Activated CD8-positive, alpha-beta memory T cell treated with anti-CD3 and anti-CD28 coated beads for 1 hour (primary cell): ENCODE results near the gene MLN.
"Not testable (repeated sequence)": the region's sequence is repeated elsewhere in the genome, so short reads cannot be mapped to it uniquely, and the experiment has no call there.

ENCODE experiments used
- DNase-seq, 2 donors: peaks; one replicate each; pipeline ENCODE4 v3.0.0-alpha.2; 2020; ENCODE audit warnings: low read depth in 1 of 2; ENCODE audit errors: extremely low read depth in 1 of 2

MLN gene

DNA sequence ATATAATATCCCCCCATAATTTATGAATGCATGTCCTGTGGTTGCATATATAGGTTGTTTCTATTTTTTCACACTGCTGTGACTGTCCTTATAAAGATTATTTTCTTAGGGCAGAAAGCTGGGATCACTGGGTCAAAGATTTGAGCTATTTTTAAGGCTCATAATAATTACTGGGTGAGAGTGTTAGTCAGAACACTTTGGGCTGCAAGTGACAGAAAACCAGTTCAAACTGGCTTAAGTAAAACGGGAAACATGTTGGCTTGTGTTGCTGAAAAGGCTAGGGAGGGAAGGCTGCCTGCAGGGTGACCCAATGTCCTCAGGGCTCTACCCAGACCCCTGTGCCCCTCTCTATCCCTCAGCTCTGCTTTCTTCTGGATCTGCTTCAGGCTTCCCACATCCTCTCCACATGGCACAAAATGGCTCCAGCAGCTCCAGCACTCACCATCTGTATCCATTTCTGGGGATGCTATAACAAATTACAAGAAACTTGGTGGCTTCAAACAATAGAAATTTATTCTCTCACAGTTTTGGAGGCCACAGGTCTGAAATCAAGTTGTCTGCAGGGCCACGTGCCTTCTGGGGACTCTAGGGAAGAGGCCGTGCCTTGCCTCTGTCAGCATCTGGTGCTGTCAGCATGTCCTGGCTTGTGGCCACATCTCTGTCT is 33.1 kb upstream of the MLN start:
- no peak for DNase-seq

DNA sequence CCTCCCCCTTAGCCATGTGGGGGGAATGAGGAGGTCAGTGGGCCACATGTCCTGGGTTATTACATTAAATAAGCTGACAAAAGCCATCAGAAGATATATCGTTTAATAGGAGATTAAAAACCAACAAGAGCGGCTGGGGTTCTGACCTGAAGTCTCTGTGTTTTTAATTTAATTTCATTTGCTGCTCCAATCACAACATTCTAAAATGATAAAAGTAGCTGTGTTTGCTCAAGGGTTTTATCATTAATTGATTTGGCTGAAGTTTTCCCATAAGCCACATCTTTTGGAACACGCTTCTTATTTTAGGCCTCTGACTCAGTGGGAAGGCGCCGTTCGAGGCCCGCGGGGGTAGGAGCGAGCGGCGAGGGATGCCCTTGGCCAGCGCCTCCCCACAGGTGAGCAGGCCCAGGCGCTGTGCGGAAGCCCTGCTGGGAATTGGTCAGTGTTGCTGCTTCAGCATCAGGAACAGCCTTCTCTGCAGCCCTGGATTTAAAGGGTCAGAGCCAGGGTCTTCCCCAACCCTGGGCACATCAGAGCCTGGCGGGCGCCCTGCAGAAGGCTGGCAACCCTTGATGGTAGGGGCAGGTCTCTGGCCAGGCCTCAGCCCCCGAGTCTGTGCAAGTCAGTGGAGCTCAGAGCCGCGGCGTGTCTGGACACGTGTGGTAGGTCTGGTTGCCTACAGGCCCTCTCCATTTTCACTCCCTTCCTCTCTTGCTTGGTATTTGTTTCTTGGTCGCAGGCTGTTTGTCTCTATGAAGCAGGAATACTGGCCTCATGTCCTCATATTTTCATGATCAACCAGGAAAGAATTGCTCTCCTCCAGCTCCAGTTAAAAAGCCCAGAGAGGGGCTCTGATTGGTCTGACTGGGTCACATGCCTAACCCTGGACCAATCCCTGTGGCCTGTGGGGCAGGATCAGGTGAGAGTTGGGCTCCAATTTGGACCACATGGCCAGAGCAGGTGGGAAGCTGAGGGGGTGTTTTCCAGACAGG is 30.9 kb upstream of the MLN start:
- DNase-seq: no peak

DNA sequence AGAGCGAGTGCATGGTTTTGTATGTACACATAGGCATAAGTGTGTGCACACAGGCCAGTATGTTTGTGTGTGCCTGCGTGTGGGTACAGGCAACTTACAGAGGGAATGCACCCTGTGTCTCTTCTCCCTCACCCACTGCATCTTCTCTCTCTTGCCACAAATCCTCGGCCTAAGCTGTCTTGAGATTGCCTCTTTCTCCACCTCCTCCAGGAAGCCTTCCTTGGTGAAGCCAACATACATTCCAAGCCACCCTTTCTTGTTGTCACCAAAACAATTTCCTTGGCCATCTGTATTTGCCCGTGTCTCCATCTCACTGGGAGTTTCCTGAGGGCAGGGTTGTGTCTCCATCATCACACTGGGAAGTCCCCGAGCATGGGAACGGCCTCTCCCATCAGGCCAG is 29.8 kb upstream of the MLN start:
- DNase-seq: no peak

DNA sequence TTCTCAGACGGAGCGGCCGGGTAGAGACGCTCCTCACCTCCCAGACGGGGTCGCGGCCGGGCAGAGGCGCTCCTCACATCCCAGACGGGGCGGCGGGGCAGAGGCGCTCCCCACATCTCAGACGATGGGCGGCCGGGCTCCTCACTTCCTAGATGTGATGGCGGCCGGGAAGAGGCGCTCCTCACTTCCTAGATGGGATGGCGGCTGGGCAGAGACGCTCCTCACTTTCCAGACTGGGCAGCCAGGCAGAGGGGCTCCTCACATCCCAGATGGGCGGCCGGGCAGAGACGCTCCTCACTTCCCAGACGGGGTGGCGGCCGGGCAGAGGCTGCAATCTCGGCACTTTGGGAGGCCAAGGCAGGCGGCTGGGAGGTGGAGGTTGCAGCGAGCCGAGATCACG is 29.0 kb upstream of the MLN start:
- not testable (repeated sequence) for DNase-seq

DNA sequence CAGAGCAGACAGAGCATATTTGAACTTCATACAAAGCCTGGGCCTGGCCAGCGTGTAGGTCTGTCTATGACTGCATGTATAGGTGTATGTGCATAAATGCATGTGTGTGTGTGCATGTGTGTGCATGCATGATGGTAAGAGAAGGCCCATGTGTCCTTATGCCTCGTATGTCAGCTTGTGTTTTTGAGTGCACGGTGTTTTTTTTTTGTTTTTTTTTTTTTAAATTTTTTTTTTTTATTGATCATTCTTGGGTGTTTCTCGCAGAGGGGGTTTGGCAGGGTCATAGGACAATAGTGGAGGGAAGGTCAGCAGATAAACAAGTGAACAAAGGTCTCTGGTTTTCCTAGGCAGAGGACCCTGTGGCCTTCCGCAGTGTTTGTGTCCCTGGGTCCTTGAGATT is 27.9 kb upstream of the MLN start:
- not testable (repeated sequence) for DNase-seq

DNA sequence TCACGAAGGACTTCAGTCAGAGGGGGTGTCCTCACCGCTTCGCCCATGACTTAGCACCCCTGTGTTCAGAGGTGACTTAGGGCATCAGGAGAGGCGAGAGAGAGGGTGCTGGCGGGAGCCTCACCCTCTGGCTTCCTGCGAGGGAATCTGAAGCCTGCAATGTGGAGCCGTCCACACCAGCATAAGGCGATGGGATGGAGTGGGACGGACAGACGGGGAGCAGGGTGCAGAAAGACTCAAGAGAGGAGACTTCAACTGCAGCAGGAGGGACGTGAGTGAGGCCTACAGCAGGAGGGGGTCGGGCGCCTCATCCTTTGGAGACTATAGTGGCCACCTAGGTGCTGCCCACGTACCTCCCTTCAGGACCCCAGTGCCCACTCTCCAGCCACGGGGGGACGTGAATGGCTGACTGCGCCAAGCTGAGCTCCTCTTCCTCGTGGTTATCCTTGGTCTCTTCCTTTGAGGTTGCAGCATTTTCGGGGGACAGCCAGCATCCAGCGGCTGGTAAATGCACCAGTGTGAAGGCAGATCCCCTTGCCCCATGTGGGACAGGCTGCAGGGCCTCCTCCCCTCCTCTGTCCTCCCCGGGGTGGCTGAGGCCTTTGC is 26.9 kb upstream of the MLN start:
- no peak for DNase-seq

DNA sequence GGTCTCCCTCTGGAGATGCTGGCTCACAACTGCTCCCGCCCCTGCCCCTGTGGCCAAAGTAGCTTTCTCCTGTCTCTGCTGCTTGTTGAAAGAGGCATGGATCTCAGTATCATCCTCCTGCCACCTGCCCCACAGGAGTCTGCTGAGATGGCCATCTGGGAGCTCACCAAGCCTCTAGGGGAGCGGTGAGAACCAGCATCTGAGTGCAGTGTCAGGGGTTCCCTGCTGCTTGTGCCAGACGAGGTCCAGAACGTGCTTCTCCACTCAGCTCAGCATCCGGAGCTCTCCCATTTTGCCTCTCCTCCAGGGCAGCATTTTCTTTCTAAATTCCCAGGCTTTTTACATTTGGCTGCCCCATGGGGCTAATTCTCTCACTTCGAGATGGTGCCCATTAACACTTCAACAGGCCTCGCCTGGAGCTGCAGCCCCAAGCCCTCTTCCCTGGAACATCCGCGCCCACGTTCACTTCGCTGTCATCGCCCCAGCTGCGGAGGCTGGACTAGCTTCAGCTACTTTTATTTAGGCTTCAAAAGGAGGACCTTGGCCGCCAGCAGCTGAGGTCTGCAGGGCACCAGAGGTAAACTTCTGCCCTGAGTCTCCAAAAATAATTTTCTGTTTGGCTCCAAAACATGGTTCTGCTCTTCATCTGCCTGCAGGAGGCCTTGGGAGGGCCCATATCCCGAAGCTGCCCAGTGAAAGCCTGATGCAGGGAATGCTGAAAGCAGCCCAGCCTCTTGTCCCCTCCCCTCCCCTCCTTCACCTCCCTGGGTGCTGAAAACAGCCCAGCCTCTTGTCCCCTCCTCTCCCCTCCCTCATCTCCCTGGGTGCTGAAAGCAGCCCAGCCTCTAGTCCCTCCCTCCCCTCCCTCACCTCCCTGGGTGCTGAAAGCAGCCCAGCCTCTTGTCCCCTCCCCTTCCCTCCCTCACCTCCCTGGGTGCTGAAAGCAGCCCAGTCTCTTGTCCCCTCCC is 25.2 kb upstream of the MLN start:
- DNase-seq: no peak

DNA sequence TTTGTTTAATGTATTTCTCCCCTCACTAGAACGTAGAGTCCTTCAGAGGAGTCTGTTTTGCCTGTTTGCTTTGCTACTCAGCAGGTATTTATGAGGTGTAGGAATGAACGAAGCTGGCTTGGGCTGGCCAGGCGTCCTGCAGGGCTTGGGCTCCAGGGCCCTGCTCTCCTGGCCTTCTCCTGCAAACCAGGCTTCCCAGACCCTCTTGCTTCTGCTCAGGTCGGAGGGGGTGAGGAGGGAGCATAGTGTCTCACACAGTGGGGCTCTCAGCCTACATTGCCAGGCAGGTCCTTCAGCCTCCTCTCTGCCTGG is 24.6 kb upstream of the MLN start:
- no peak for DNase-seq

DNA sequence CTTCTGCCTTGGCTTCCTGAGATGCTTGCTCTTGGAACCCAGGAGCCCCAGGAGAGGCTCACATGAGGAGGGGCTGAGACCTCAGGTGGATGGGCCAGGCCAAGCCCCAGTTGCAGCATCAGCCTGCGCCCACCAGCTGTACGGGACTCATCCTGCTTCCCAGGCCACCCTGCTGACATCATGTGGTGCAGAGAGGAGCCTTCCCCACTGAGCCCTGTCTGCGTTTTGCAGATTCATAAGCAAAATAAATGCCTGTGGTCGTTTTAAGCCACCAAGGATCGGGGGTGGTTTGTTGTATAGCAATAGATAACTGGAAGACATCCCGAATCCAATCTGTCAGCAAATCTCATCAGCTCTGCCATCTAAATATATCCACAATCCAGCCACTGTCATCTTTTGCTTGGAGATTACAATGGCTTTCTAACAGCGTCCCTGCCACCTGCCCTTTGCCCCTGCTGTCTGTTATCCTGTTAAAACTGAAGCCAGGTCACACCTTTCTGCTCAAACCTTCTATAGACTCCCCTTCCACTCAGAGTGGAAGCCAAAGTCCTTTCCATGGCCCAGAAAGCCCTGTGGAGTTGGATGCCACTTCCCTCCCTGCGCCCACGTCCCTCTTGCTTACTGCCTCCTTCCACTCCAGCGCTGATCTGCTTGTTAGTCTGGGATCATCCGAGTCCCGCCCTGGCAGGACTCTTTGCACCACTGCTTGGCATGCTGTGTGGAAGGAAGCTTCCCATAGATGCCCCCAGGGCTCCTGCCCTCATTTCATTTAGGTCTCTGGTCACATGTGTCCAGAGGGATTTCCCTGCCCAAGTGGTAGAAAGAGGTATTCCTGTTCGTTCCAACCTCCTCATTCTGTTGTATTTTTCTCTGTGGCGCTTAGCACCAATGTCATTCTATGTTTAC is 24.0 kb upstream of the MLN start:
- DNase-seq: no peak

DNA sequence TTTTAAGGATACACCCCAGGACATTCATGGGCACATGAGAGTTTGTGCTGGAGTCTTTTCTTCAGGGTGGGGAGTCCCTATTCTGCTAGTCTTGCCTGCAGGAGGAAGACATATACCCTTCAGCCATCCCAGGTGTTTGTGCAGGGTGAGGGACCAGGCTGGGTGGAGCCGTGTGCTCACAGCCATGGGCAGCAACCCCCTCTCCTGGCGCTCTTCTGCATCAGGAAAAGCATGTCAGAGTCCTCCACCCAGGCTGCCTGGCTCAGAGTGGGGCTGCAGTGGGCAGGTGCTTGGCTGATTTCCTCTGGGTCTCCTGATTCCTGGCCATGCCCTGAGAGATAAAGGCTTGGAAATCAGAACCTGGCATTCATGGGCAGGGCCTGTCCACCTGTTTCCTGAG is 22.7 kb upstream of the MLN start:
- DNase-seq: no peak

DNA sequence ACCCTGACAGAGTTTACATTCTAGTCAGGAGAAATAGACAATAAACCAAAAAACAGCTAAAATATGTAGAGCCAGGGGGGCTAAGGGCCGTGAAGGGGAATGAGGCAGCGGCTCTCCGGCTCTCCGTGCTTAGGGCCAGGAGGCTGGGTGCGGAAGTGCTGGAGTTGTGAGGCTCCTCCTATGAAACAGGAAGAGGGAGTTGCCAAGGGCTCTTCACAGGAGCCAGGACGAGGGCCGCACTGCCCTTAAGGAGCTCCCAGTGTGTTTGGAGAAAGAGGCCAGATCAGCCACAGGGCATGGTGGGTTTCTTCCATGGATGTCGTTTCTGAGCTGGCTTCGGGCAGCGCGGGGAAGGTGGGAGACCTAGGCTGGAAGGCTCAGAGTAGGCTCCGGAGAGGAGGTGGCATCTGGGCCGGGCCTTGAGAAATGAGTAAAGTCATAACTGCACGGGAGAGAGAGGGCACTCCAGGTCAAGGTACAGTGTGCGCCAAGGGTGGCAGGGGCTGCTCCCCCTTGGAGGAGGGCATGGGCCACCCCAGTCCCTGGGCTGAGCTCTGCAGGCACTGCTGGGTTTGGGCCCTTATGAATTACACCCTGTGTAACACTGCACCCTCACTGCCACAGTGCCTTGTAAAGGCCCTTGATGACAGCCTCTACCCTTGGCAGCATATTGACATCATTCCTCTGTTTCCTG is 20.8 kb upstream of the MLN start:
- no peak for DNase-seq

DNA sequence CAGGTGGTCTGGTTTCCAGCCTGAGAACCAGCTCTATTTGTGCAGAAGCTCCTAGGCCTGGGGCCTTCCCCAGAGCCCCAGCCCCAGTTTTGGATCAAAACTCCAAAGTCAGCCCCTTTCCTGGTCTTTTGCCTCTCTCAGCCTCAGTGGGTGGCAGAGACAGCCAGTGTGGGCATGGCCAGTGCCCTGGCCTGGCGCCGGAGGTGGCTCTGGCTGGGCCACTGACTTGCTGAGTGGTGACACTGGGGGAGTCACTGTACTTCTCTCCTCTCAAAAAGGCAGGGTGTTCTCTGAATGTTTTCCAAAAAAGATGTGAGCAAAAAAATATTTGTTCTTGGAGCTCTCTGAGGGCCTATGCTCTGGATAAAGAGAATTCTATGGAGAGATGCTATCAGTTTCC is 20.0 kb upstream of the MLN start:
- no peak for DNase-seq

DNA sequence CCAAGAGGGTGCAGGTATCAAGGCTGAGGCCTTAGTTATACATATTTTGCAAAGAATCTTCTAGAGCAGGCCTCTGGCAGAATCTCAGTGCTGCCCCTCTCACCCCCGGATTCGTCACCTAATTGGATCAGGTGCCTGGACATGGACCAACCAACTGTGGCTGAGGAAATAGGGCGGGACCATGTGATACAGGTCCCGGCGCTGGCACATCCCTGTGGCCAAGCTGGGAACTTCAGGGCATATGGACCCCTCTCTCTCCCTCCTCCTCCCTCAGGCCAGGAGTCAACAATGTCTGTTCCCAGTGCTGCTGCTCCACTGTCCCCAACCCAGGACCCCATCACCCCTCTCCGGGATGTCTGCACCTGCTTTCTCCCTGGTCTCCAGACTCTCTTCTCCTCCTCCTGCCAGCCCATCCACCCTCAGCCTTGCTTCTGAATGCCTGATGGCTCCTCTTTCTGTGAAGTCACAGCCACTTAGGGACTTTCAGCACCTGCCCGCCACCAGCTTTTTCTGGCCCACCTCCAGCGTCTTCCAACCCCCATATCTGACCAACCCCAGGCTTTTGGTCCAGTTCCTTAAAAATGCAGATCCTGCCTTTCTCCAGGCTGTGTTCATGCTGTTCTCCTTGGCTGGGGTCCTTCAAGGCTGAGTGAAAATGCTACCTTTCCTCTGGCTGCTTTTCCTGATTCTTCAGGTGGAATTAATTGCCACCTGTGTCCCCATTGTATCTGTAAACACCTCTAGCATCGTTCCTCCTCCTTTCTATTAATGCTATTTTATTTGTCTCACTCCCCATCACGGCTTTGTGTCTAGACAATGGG is 19.0 kb upstream of the MLN start:
- no peak for DNase-seq

DNA sequence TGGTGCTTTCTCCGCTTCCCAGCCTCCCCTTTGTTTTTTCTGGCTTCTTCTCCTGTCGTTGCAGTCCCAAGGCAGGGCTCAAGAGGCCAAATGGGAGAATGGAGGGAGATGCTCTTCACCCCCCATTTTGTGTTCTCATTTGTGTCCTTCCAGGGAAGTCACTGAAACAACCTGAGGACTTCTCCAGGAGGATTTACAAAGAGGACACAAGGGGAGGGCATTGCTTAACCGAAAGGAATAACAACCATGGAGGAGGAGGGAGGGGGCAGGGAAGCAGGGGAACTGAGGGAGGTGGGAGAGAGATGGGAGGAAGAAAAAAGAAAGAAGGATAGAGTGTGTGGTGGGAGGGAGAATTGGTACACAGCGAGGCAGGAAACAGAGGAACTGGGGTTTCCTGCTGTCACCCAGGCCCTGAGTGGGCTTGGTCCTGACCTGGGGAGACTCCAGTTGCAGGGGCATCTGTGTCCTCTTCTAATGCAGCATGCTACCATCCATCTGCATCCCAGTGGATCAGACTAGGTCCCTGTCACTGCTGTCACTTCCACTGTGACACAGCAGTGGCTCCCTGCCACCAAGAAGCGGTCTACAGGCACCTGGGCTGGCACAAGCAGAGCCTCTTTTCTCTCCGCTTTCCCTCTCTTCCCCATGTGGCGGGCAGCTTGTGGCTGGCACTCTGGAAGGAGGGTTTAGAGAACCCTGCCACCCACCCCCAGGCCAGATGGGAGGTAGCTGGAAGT is 17.1 kb upstream of the MLN start:
- no peak for DNase-seq

DNA sequence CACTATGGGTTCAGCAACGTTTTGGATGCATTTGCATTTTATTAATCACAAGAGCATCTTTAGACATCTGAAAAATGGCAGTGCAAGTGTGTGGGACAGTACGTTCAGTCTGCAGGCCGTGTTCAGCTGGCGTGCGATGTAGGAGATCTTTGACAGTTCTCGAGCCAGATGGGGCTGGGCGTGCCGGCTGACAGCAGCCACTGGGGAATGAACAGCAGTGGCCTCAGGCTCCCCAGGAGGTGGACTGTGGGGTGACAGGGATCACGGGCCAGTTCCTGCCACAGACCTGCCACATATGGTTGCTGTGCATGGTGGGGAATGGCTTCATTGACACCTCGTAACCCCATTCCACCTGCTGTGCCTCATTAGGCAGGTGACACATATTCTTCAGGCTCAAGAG is 16.4 kb upstream of the MLN start:
- no peak for DNase-seq

DNA sequence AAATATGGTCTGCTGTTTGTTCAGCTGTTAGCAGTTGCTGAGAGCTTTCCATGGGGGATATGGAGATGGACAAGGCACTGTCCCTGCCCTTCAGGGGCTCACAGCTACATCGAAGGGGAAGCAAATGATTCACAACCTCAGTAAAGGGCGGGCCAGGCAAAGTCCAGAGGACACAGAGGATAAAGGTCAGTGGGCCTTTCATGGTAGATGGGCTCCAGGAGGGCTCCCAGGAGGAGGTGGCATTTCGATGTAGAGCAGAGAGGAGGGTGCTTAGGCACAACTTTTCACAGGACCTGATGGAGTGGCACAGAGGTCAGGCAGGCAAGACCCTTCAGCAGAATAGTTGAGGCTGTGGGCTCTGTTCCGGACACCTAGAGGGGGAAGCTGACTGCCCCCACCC is 15.2 kb upstream of the MLN start:
- no peak for DNase-seq

DNA sequence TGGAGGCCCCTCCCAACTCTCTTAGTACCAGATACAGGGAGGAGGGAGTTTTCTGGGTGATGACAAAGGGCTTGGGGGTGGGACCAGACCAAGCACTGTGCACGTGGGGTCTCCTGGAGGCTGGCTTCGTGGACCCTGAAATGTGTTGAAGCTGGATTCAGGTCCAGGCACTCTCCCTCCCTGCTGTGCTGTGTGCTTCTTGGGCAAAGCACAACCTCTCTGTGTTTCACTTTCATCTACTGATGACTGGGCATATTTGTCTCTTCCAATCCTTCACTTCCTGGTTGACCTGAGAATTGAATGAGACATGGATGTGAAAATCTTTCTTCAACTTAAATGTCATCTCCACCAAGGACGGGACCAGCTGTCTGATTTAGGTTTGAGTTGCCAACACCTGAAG is 14.5 kb upstream of the MLN start:
- DNase-seq: no peak

DNA sequence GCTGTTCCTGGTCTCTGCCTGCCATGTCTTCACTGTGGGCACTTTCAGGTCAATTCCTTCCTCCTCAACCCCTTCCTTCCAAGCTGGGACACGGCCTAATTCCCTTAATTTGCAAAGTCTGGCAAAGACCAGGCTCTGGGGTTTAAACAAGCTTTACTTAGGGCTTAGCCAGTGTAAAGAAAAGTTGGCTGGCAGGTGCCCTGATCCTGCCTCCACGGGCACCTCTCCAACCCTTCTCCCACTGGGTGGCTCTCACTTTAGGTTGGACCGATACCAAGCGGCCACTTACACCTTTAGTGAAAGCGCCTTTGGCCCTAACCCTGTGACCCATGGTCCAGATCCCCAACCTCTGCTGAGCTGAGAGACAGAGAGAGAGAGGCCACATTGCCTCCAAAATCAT is 13.7 kb upstream of the MLN start:
- no peak for DNase-seq
